ENCODE results near the gene GRK5. TPM values are rescaled to one million over a fixed set of nuclear protein-coding genes. Genes with fewer than 3 reads are reported as not detected.

The GRK5 gene
- total and polyA plus RNA-seq, 12 donors, result 9.3 to 96.4 (median 21.5) TPM

- intact Hi-C loops (cut with DNase I), result no loop called here
- 73 to 87% (median 84%) methylated on average over 4 of the region's 4 CpGs for WGBS, 4 donors
- no peak overlapping the region for H3K4me3 ChIP-seq
- no peak for DNase-seq
- H3K9me3 ChIP-seq (replicated peaks in 1 of 3), result no peaks in the 10 kb centered on the region
- no peaks in the 10 kb centered on the region for H3K36me3 ChIP-seq (replicated peaks in 1 of 2)
- no peaks in the 10 kb centered on the region for H3K27me3 ChIP-seq
- H3K27ac ChIP-seq, result no peak overlapping the region
- TF ChIP-seq CTCF (IDR thresholded peaks at IDR 0.05) (no peak), POLR2A (IDR thresholded peaks at IDR 0.05) (no peak)
- no peaks in the 10 kb centered on the region for H3K4me1 ChIP-seq (replicated peaks in 1 of 2)
Observed at GRCh38 chr10:119298810-119299209, 91.4 kb downstream of the GRK5 start.

- no peaks in the 10 kb centered on the region for H3K9me3 ChIP-seq (replicated peaks in 1 of 3)
- no peaks in the 10 kb centered on the region for H3K27me3 ChIP-seq
- intact Hi-C loops (cut with DNase I), result no loop called here
- H3K27ac ChIP-seq, result no peak overlapping the region
- no peaks in the 10 kb centered on the region for H3K36me3 ChIP-seq (replicated peaks in 1 of 2)
- TF ChIP-seq POLR2A (IDR thresholded peaks at IDR 0.05), result no peak
- TF ChIP-seq CTCF (IDR thresholded peaks at IDR 0.05), result peak in 1 of 6 experiments; percentile 26
- DNase-seq, result peak in 1 of 7 donors; percentile 43
- no peaks in the 10 kb centered on the region for H3K4me1 ChIP-seq (replicated peaks in 1 of 2)
- 71 to 83% (median 78%) methylated on average over 3 of the region's 3 CpGs for WGBS, 4 donors
- H3K4me3 ChIP-seq, result no peak overlapping the region
Observed at GRCh38 chr10:119299531-119299930, 92.2 kb downstream of the GRK5 start.

GRCh38 chr10:119301397-119301796 is 94.0 kb downstream of the GRK5 start:
- Histone ChIP-seq H3K27ac (no peak overlapping the region), H3K27me3 (no peaks in the 10 kb centered on the region), H3K4me3 (no peak overlapping the region), H3K36me3 (replicated peaks in 1 of 2) (no peaks in the 10 kb centered on the region), H3K4me1 (replicated peaks in 1 of 2) (peaks cover 0 to 3% of the 10 kb centered on the region in 2 donors), H3K9me3 (replicated peaks in 1 of 3) (no peaks in the 10 kb centered on the region)
- intact Hi-C loops (cut with DNase I), result no loop called here
- 66 to 81% (median 72%) methylated on average over 8 of the region's 8 CpGs for WGBS, 4 donors
- TF ChIP-seq CTCF (IDR thresholded peaks at IDR 0.05), result no peak
- TF ChIP-seq POLR2A (IDR thresholded peaks at IDR 0.05), result no peak
- DNase-seq, result no peak

GRCh38 chr10:119302172-119302571 is 94.8 kb downstream of the GRK5 start:
- Histone ChIP-seq H3K9me3 (replicated peaks in 1 of 3) (no peaks in the 10 kb centered on the region), H3K4me3 (no peak overlapping the region), H3K27me3 (no peaks in the 10 kb centered on the region), H3K27ac (no peak overlapping the region), H3K4me1 (replicated peaks in 1 of 2) (peaks cover 0 to 6% of the 10 kb centered on the region in 2 donors), H3K36me3 (replicated peaks in 1 of 2) (no peaks in the 10 kb centered on the region)
- DNase-seq, result no peak
- WGBS, 4 donors, result 44 to 81% (median 75%) methylated on average over 2 to 3 of the region's 3 CpGs
- intact Hi-C loops (cut with DNase I), result no loop called here
- TF ChIP-seq POLR2A (IDR thresholded peaks at IDR 0.05), result no peak
- TF ChIP-seq CTCF (IDR thresholded peaks at IDR 0.05), result no peak
